Osteocyte (in vitro differentiated cells): Measurements from ENCODE around the gene HBB. TPM values are rescaled to one million over a fixed set of nuclear protein-coding genes. Genes with fewer than 3 reads are reported as not detected.
"Not testable (repeated sequence)": the region's sequence is repeated elsewhere in the genome, so short reads cannot be mapped to it uniquely, and the experiment has no call there.

Experiments
- DNase-seq: peaks from one replicate; pipeline ENCODE4 v3.0.0; 2021; ENCODE audit warnings: mixed read lengths; ENCODE audit not compliant: unreplicated experiment; ENCODE audit errors: extremely low spot score
- H3K27ac Mint-ChIP-seq: one replicate; pipeline ENCODE4 v1.8.0; 2021; ENCODE audit warnings: mild to moderate bottlenecking, mixed read lengths; ENCODE audit not compliant: unreplicated experiment
- H3K27me3 Mint-ChIP-seq: one replicate; pipeline ENCODE4 v1.8.0; 2021; ENCODE audit warnings: mixed read lengths; ENCODE audit not compliant: unreplicated experiment
- H3K36me3 Mint-ChIP-seq: one replicate; pipeline ENCODE4 v1.8.0; 2021; ENCODE audit warnings: mixed read lengths; ENCODE audit not compliant: unreplicated experiment
- H3K4me1 Mint-ChIP-seq: one replicate; pipeline ENCODE4 v1.8.0; 2021; ENCODE audit warnings: mixed read lengths; ENCODE audit not compliant: unreplicated experiment
- H3K4me3 Mint-ChIP-seq: one replicate; pipeline ENCODE4 v1.8.0; 2021; ENCODE audit warnings: mild to moderate bottlenecking, moderate library complexity, mixed read lengths; ENCODE audit not compliant: unreplicated experiment
- H3K9me3 Mint-ChIP-seq: one replicate; pipeline ENCODE4 v1.8.0; 2021; ENCODE audit warnings: mixed read lengths; ENCODE audit not compliant: unreplicated experiment
- total RNA-seq: library from RNA; stranded (reverse); gene quantifications from 2 replicates; pipeline ENCODE4 v1.2.1, GENCODE V29; 2021
- TF ChIP-seq, protein P1 (sequence below): fragments of 200-600 bp; sonication (generic); IDR thresholded peaks from 2 replicates; pipeline ENCODE4 v1.5.0; 2021; ENCODE audit warnings: antibody characterized with exemption, mild to moderate bottlenecking, moderate library complexity

Gene HBB
- total RNA-seq, 1 donor from 2014 or later, result not detected

- peaks cover 63% of the 10 kb centered on the region for H3K27me3 Mint-ChIP-seq
- H3K4me3 Mint-ChIP-seq, result no peak overlapping the region
- H3K4me1 Mint-ChIP-seq, result no peaks in the 10 kb centered on the region
- no peaks in the 10 kb centered on the region for H3K36me3 Mint-ChIP-seq
- no peak overlapping the region for H3K27ac Mint-ChIP-seq
- TF ChIP-seq, protein P1, sequence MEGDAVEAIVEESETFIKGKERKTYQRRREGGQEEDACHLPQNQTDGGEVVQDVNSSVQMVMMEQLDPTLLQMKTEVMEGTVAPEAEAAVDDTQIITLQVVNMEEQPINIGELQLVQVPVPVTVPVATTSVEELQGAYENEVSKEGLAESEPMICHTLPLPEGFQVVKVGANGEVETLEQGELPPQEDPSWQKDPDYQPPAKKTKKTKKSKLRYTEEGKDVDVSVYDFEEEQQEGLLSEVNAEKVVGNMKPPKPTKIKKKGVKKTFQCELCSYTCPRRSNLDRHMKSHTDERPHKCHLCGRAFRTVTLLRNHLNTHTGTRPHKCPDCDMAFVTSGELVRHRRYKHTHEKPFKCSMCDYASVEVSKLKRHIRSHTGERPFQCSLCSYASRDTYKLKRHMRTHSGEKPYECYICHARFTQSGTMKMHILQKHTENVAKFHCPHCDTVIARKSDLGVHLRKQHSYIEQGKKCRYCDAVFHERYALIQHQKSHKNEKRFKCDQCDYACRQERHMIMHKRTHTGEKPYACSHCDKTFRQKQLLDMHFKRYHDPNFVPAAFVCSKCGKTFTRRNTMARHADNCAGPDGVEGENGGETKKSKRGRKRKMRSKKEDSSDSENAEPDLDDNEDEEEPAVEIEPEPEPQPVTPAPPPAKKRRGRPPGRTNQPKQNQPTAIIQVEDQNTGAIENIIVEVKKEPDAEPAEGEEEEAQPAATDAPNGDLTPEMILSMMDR, result no peak
- H3K9me3 Mint-ChIP-seq, result peaks cover 4% of the 10 kb centered on the region
- no peak for DNase-seq
These were observed 40.2 kb upstream of the HBB start for GRCh38 chr11:5267033-5267563.

DNA sequence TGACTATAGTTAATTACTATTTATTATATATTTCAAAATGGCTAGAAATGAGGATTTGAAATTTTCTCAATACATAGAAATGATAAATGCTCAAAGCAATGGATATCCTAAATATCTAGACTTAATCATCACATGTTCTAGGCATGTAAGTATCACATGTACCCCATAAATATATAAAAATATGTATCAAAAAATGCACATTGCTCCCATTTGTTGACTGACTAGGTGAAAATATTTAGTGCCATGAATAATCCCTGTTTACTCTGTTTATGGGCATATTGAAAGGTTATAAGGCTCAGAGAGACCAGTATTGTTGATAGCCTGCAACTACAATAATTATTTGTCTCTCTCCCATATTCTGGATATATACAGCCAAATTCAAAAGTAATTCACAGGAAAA, 39.7 kb upstream of the HBB start:
- H3K36me3 Mint-ChIP-seq, result no peaks in the 10 kb centered on the region
- peaks cover 63% of the 10 kb centered on the region for H3K27me3 Mint-ChIP-seq
- DNase-seq, result no peak
- no peak overlapping the region for H3K27ac Mint-ChIP-seq
- H3K4me3 Mint-ChIP-seq, result no peak overlapping the region
- H3K4me1 Mint-ChIP-seq, result no peaks in the 10 kb centered on the region
- TF ChIP-seq, protein P1, result no peak
- H3K9me3 Mint-ChIP-seq, result peaks cover 6% of the 10 kb centered on the region

- TF ChIP-seq, protein P1, result no peak
- no peak overlapping the region for H3K27ac Mint-ChIP-seq
- H3K36me3 Mint-ChIP-seq, result no peaks in the 10 kb centered on the region
- peaks cover 6% of the 10 kb centered on the region for H3K9me3 Mint-ChIP-seq
- peaks cover 65% of the 10 kb centered on the region for H3K27me3 Mint-ChIP-seq
- H3K4me3 Mint-ChIP-seq, result no peak overlapping the region
- H3K4me1 Mint-ChIP-seq, result no peaks in the 10 kb centered on the region
- no peak for DNase-seq
These were observed 39.0 kb upstream of the HBB start for GRCh38 chr11:5265832-5266231.

- no peaks in the 10 kb centered on the region for H3K4me1 Mint-ChIP-seq
- no peak overlapping the region for H3K27ac Mint-ChIP-seq
- H3K9me3 Mint-ChIP-seq, result peaks cover 6% of the 10 kb centered on the region
- no peaks in the 10 kb centered on the region for H3K36me3 Mint-ChIP-seq
- TF ChIP-seq, protein P1, result no peak
- H3K27me3 Mint-ChIP-seq, result peaks cover 28% of the 10 kb centered on the region
- no peak for DNase-seq
- no peak overlapping the region for H3K4me3 Mint-ChIP-seq
These were observed 31.8 kb upstream of the HBB start for GRCh38 chr11:5258543-5259262.

DNA sequence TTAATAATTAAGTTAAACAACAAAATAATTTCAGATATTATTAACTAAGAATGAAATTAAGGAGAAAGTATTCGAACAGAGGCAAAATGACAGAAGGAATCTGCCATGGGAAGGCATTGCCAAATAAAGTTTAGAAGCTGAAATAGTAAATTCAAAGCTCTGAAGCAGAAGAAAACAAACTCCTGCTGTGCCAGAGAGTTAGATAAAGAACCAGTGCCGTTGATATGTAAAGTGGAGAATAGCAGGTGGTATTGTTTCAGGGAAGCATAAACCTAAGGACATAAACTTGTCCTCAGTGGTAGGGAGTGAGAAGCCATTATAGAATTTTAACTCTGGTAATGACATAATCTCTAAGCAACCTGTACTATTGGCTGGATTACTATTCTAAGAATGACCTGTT, 30.4 kb upstream of the HBB start:
- H3K36me3 Mint-ChIP-seq, result no peaks in the 10 kb centered on the region
- no peak for DNase-seq
- no peak overlapping the region for H3K4me3 Mint-ChIP-seq
- no peaks in the 10 kb centered on the region for H3K4me1 Mint-ChIP-seq
- H3K27me3 Mint-ChIP-seq, result peaks cover 28% of the 10 kb centered on the region
- H3K9me3 Mint-ChIP-seq, result peaks cover 3% of the 10 kb centered on the region
- H3K27ac Mint-ChIP-seq, result no peak overlapping the region
- TF ChIP-seq, protein P1, result no peak

DNA sequence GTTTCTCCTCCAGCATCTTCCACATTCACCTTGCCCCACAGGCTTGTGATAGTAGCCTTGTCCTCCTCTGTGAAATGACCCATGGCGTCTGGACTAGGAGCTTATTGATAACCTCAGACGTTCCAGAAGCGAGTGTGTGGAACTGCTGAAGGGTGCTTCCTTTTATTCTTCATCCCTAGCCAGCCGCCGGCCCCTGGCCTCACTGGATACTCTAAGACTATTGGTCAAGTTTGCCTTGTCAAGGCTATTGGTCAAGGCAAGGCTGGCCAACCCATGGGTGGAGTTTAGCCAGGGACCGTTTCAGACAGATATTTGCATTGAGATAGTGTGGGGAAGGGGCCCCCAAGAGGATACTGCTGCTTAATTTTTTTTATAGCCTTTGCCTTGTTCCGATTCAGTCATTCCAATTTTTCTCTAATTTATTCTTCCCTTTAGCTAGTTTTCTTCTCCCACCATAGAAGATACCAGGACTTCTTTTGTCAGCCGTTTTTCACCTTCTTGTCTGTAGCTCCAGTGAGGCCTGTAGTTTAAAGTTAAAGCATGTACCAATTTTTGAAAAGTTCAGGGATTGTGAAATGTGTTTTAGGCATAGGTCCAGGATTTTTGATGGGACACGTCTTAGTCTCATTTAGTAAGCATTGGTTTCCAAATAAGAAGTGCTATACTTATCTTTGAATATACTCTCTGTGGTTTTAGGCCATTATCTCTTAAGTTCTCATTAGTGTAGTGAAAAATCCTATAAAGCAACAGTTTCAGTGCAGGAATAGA, 28.0 kb upstream of the HBB start, which contains the start of gene HBG2:
Gene HBG2 (minus strand): TSS at position 136 of the 768 bp plus-strand sequence. CDS start 53 bp downstream, at position 83.
- not testable (repeated sequence) for H3K36me3 Mint-ChIP-seq, DNase-seq, H3K9me3 Mint-ChIP-seq, H3K4me3 Mint-ChIP-seq, H3K4me1 Mint-ChIP-seq, H3K27ac Mint-ChIP-seq
- peaks cover 28% of the 10 kb centered on the region for H3K27me3 Mint-ChIP-seq

GRCh38 chr11:5254023-5254422, 27.2 kb upstream of the HBB start:
- not testable (repeated sequence) for H3K36me3 Mint-ChIP-seq, H3K27ac Mint-ChIP-seq, H3K9me3 Mint-ChIP-seq, H3K4me3 Mint-ChIP-seq, DNase-seq, H3K4me1 Mint-ChIP-seq
- peaks cover 24% of the 10 kb centered on the region for H3K27me3 Mint-ChIP-seq
